Astrocyte of the hippocampus (primary cell): ENCODE data around the gene TPP2.

ENCODE experiments used
- DNase-seq: peaks from one replicate; pipeline ENCODE4 v3.0.0; 2011; ENCODE audit warnings: low read depth, low spot score

TPP2 gene

DNA sequence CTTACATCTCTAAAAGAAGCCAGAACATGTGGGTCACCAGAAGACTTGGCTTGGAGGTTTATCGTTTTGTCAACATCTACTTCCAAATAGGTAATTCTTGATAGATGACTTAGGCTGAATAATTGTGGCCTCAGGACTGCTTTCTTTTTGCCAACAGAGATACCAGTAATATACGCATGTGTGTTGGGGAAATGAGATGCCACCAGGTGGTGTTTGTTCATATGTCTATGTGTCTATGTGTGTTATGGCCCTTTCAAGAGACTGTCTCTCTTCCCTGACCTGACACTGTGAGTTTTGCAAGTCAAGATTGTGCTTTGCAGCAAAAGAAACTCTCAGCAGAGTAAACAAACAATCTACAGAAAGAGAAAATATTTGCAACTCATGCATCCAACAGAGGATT, 129.6 kb downstream of the TPP2 start:
- DNase-seq: no peak
